Fibroblast of skin of right biceps (primary cell): Measurements from ENCODE around the gene NDUFS8.
A peak's percentile ranks its signal among the peaks of the same experiment; 100 is the strongest.

ENCODE experiments used
- DNase-seq: peaks from one replicate; pipeline ENCODE4 v3.0.0-alpha.2; 2013

The NDUFS8 gene

DNA sequence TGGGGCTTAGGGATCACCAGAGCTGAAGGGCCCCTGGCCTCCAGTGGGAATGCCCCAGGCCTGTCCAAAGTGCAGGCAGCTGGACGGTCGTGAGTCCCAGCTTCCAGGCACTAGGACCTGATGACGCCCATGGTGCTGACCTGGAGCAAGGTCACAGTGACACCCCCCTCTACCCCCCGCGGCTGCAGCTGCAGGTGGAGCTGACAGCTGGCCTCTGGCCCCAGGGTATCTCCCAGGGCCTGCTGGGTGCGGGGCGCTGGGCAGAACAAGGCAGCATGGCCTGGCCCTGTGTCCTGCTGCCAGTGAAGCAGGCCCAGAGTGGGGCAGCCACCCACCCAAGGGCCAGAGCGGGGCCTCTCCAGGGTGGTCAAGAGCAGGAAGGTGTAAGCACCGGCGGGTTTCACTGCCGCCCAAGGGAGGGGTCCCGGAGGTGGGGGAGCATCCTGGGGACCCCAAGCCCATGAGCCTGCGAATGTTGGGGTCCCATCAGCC is 7.8 kb downstream of the NDUFS8 start:
- DNase-seq: no peak

DNA sequence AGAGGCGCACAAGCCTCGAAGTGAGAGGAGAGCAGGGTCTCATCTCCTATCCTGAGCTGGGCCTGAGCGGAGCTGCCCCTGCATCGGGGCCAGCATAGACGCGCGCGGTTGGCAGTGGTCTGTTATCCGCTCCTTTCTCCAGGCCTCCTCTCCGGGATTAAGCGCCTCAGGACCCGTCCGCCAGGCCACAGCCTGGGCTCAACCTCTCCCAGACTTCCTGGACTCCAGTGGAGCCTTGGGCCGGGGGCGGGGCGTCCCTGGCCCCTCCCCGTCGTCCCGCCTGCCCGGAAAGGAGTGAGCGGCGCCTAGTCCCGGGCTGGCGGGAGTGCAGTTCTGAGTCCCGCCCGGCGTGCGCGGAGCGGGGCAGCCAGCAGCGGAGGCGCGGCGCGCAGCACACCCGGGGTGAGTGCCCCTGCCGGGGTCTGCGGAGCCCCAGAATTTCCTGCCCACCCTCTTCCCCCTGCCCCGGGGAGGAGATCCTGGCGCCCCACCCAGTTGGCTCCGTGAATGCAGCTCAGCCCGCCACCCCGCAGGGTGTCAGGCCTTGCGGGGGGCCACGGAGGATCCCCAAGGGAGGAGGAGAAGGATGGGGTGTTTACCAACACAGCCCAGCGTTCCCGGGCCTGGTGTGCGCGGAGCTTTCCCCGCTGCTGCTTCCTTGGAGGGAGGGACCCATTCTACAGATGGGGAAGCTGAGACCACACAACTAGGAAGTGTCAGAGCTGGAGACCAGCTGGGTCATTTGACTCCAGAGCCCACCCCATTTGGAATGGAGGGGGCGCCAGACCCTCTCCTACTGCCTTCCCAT is 8.4 kb downstream of the NDUFS8 start, which contains the start of gene TCIRG1:
TCIRG1 (plus strand) TSS at position 308 of the 808 bp plus-strand sequence. CDS start 2,247 bp downstream, outside the sequence.
- peak; percentile 78 for DNase-seq

DNA sequence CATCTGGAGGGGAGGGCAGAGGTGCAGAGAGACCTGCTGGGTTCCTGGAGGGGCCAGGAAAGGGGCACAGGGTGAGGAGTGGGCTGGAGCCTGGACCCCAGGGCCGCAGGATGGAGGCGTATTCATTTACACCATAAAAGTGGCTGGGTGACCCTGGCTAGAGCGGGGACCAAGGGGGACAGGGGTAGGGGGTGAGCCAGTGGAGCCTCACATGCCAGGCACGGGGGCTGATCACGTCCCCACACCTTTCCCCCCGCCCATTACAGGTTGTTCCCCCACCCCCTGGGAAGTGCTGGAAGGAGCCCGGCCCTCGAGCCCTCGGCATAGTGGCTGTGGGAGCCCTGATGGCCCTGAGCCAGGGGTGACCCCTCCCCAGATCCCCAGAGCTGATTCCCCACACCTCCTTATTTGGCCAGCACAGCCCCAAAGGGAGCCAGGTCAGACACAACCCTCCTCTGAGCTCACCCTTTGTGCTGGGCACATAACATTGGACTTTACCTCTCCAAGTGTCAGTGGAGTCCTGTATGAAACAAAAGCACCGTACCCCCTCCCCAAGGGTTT is 9.1 kb downstream of the NDUFS8 start:
- no peak for DNase-seq

DNA sequence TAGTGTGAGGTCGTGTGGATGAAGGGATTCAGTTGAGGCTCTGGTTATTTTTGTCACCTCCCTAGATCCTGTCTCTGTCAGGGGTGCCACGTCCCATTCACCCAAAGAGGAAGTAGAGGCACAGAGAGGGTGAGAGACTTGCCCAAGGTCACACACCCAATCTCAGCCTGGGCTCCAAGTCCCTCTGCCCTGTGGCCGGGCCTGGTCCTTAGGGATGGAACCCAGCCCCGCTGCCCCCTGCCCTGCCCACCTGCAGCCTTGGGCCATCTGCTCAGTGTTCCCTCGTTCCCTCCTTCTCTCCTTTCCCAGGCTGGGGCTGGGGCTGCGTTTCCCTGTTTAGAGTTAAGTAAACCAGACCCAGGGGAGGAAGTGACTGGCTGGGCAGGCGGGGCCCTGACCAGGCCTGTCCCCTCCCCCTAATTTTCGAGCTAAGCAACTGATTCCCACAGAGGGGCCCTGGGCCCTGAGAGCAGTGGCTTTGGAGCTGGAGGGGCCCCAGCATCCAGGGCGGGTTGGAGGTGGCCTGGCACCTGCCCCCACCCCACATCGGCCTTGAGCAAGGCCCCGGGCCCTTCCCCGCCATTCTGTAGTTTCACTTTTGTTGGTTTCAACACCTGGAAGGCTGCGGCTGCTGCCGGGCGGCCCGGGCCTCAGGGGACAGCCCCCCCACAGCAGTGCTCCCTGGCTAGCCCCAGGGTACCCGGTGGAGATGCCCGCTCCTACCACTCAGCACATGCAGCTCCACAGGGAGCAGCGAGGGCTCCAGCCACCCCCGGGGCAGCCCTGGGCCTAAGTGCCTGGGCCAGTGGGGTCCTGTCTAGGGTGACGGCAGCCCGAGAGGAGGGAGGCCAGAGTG is 9.8 kb downstream of the NDUFS8 start:
- peak; percentile 73 for DNase-seq

DNA sequence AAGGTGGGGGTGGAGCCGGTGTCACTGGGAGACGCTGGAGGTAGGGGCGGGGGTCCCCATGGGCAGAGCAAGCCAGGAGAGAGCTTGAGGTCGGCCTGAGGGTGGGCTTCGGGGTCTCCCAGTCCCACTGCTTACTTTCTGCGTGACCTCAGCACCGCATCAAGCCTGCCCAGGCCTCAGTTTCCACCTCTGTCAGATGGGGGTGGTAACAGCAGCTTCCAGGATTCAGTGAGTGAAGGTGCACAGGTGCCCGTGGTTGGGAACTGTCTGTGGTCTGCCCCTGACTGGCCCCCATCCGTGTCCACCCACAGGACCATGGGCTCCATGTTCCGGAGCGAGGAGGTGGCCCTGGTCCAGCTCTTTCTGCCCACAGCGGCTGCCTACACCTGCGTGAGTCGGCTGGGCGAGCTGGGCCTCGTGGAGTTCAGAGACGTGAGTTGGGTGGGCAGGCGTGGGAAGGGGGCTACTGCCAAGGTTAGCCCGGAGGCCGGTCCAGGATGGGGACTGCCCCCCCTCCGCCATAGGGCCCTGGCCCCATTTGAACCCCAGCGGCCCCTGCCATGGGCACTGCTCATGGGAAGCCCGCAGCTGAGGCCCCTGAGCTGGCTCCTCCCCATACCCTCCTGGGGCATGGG is 10.6 kb downstream of the NDUFS8 start:
- no peak for DNase-seq

DNA sequence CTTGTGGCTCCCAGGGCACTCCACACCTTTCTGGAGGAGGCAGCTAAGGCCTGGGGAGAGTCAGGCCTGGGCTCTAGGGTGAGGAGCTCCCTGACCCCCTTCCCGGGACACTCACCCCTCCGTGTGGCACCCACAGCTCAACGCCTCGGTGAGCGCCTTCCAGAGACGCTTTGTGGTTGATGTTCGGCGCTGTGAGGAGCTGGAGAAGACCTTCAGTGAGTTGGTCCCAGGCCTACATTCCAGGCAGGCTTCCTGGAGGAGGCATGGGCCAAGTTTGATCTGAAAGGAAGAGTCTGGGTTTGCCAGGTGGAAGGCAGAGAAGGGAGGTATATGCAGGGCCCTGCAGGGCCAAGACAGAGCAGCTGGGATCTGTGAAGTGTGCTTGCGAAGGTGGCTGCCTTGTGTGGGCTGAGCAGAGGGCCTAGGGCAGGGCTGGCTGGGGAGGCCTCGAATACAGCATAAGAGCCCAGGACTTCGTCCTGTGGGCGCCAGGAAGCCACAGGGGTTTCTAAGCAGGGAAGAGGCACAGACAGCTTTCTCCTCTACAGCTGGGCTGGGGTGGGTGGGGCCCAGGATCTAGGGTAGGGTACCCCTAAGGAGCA is 11.2 kb downstream of the NDUFS8 start:
- no peak for DNase-seq

DNA sequence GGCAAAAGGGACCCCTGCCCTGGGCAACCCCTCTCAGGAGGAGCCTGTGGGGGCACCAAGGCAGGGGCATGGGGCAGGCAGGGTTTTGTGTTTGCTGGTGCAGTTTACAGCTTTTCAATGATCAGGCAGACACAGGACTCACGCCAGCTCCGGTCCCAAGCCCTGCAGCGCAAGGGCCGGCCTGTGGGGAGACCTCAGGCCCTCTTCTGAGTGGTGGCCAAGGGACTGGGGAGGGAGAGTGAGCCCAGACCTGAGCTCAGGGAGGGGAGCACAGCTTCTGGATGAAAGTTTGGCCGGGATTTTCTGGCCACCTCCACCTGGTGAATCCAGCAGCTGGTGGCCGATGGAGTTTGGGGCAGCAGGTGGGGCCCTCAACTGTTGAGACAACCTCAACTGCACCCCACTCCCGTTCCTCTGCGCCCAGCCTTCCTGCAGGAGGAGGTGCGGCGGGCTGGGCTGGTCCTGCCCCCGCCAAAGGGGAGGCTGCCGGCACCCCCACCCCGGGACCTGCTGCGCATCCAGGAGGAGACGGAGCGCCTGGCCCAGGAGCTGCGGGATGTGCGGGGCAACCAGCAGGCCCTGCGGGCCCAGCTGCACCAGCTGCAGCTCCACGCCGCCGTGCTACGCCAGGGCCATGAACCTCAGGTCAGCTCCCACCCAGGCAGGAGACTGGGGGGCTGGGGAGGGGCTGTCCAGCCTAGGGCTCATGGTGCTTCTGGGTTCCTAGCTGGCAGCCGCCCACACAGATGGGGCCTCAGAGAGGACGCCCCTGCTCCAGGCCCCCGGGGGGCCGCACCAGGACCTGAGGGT is 11.9 kb downstream of the NDUFS8 start:
- DNase-seq: no peak

DNA sequence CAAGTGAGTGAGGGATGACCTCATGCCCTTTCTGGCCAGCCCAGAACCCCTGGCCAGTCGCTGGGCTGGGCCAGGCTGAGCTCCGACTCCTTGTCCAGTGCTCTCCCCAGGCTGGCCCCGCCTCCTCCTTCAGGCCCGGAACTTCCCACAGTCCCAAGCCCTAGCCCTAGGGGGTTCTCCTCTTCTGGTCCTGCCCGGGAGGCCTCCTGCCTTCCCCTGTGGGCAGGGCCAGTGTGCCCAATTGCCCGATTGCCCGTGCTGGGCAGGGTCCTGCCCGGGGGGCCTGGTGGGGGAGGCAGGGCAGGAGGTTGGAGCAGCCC is 12.5 kb downstream of the NDUFS8 start:
- no peak for DNase-seq

DNA sequence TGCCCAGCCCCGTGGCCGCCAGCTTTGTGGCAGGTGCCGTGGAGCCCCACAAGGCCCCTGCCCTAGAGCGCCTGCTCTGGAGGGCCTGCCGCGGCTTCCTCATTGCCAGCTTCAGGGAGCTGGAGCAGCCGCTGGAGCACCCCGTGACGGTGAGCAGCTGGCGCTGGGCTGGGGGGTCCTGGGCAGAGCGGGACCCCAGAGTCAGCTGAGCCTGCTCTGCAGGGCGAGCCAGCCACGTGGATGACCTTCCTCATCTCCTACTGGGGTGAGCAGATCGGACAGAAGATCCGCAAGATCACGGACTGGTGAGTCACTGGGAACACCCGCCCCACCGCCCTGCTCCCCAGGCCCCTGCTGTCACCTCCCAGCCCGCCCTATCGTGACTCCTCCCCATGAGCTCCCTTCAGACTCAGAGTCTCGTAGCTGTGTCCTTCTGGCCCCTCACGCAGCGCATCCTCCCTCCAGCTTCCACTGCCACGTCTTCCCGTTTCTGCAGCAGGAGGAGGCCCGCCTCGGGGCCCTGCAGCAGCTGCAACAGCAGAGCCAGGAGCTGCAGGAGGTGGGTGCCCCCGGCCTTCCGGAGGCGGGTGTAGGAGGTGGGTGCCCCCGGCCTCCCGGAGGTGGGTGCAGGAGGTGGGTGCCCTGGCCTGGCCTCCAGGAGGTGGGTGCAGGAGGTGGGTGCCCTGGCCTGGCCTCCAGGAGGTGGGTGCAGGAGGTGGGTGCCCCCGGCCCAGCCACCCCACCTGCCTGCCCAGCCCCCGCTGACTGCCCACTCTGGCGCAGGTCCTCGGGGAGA is 13.1 kb downstream of the NDUFS8 start:
- peak; percentile 75 for DNase-seq

DNA sequence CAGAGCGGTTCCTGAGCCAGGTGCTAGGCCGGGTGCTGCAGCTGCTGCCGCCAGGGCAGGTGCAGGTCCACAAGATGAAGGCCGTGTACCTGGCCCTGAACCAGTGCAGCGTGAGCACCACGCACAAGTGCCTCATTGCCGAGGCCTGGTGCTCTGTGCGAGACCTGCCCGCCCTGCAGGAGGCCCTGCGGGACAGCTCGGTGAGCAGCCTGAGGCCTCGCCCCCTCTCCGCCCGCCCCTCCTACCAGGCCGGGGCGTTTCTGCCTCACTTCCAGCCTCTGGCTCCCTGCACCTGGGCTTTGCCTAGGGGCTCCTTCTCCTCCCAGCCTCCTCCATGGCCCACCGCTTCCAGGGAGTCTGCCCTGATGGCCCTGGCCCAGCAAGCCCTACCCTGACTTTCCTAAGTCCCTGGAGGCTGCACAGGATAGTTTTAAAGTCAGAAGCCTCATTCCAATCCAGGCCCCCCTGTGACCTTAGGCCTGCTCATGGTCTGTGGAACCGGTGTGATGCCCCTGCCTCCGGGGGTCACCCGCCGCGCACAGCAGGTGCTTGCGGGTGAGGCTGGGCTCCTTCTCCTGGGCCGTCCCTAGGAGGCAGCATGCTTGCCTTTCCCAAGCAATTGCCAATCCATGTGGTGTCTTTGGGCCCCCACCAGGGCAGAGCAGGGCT is 13.8 kb downstream of the NDUFS8 start:
- no peak for DNase-seq

DNA sequence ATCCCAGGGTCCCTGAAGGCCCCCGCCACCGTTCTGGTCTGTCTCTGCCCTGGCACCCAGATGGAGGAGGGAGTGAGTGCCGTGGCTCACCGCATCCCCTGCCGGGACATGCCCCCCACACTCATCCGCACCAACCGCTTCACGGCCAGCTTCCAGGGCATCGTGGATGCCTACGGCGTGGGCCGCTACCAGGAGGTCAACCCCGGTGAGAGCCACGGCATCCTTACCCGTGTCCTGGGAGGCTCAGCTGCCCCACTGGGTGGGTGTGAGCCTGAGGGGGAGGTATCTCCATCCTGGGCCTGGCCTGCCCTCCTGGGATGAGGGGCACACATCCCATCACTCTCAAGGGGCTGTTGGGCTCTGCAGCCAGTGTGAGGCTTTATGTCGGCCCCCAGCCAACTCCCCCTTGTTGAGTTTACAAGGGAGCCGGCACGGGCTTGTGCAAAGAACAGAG is 14.4 kb downstream of the NDUFS8 start:
- no peak for DNase-seq

DNA sequence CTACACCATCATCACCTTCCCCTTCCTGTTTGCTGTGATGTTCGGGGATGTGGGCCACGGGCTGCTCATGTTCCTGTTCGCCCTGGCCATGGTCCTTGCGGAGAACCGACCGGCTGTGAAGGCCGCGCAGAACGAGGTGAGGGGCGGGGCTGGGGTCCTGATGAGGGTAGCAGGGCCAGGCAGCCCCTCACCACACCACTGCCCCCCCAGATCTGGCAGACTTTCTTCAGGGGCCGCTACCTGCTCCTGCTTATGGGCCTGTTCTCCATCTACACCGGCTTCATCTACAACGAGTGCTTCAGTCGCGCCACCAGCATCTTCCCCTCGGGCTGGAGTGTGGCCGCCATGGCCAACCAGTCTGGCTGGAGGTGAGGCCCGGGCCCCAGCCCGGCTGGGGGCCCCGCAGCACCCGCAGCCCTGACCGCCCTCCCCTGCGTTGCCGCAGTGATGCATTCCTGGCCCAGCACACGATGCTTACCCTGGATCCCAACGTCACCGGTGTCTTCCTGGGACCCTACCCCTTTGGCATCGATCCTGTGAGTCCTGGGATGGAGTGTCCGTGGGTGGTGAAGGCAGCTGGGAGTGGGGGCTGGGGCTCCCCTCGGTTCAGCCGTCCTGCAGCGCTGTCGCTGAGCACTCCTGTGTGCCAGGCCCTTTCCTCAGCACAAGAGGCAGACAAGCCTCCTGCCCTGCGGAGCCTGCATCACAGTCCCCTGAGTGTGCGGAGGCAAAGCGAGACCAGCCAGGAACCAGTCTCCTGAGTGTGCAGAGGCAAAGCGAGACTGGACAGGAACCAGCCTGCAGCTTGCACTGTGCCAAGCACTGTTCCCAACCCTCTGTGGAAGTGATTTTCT is 17.2 kb downstream of the NDUFS8 start:
- no peak for DNase-seq

DNA sequence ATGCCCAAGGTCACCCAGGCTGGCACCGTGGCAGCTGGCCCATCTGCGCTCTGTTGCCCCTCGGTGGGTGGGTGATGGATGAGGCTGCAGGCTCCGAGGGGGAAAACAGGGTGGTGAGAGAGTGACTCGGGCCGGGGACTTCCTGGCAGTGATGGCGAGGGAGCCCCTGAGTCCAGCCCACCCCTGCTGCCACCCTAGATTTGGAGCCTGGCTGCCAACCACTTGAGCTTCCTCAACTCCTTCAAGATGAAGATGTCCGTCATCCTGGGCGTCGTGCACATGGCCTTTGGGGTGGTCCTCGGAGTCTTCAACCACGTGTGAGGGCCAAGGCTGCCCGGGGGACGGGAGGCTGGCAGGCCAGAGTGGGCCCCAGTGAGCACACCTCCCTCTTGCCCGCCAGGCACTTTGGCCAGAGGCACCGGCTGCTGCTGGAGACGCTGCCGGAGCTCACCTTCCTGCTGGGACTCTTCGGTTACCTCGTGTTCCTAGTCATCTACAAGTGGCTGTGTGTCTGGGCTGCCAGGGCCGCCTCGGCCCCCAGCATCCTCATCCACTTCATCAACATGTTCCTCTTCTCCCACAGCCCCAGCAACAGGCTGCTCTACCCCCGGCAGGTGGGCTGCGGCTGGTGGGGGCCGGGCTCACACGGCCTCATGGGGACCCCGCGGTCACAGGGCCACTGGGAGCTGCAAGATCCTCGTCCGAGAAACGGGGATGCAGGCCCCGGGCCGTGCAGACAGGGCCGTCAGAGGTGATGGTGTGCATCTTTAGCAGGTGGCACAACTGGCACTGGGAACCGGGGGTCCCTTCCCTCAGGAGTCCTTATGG is 18.4 kb downstream of the NDUFS8 start:
- DNase-seq: no peak

DNA sequence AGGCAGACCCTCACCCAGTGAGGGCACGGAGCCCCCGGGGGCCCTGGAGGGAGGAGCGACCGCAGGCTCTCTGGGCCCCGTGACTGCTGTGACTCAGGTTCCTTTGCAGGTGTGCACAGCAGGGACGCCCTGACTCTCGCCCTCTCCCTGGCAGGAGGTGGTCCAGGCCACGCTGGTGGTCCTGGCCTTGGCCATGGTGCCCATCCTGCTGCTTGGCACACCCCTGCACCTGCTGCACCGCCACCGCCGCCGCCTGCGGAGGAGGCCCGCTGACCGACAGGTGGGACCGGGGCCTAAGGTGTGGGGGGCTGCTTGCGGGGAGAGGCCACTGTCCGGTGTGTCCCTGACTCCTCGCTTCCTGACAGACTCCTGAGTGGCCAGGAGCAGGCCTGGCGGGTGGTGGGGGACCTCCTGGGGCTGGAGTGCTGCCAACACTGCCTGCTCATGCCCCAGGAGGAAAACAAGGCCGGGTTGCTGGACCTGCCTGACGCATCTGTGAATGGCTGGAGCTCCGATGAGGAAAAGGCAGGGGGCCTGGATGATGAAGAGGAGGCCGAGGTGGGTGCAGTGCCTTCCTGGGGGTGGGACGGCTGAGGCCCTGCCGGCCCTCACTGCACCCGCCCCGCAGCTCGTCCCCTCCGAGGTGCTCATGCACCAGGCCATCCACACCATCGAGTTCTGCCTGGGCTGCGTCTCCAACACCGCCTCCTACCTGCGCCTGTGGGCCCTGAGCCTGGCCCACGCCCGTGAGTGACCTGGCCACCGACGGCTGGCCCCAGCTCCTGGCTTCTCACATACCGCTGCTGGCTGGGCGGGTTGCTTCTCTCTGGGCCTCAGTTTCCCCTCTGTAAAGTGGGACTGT is 19.3 kb downstream of the NDUFS8 start:
- DNase-seq: no peak

DNA sequence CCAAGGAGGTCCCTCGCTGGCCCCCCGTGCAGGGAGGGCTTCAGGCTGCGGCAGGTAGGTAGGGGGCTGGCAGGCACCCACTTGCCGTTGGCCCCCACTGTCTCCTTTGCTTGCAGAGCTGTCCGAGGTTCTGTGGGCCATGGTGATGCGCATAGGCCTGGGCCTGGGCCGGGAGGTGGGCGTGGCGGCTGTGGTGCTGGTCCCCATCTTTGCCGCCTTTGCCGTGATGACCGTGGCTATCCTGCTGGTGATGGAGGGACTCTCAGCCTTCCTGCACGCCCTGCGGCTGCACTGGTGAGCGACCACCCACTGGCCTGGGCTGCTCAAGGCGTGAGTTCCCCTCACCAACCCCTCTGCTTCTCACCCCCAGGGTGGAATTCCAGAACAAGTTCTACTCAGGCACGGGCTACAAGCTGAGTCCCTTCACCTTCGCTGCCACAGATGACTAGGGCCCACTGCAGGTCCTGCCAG is 19.9 kb downstream of the NDUFS8 start:
- DNase-seq: no peak

DNA sequence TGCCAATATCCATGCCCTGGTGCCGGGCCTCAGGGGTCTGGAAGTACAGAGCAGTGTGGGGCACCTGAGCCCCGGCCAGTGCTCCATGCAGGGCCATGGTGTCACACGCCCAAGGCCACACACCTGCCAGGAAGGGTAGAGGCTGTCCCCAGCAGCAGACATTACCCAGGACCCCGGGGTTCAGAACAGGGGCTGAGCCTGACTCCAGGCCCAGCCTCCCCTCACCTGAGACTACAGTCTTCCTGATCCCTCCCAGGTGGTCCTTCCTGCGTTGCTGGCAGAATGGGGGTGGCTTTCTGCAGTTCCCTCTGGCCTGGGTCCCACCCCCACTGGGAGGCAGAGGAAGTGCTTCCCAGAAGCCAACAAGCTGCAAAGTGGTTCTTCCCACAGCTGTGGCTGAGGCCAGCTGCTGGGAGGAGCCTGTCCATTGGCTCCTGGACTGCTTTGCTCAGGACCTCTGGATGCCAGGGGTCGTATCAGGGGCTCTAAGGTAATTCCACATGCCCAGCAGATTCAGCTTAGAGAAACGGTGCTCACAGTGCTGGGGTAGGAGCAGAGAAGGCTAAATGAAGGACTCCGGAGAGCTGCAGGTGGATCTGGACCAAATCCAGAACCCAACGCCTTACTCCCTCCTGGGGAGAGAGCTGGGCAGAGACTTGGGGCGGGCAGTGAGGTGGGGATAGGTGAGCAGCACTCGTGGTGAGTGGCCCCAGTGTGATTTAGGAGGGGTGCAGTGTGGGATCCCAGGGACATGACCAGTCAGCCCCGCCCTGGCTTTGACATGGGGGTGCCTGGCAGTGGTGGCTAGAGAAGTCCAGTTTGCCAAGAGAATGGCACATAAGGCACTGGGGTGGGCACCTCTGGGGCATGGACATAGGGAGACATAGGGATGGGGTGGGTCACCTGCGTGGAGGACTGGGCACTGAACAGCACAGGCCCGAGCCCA is 21.0 kb downstream of the NDUFS8 start:
- DNase-seq: no peak
